Kidney tubule cell (primary cell): ENCODE data around the gene IVD.

ENCODE experiments used
- DNase-seq: peaks from one replicate; pipeline ENCODE4 v3.0.0-alpha.2; 2018; ENCODE audit warnings: low spot score

Gene IVD

DNA sequence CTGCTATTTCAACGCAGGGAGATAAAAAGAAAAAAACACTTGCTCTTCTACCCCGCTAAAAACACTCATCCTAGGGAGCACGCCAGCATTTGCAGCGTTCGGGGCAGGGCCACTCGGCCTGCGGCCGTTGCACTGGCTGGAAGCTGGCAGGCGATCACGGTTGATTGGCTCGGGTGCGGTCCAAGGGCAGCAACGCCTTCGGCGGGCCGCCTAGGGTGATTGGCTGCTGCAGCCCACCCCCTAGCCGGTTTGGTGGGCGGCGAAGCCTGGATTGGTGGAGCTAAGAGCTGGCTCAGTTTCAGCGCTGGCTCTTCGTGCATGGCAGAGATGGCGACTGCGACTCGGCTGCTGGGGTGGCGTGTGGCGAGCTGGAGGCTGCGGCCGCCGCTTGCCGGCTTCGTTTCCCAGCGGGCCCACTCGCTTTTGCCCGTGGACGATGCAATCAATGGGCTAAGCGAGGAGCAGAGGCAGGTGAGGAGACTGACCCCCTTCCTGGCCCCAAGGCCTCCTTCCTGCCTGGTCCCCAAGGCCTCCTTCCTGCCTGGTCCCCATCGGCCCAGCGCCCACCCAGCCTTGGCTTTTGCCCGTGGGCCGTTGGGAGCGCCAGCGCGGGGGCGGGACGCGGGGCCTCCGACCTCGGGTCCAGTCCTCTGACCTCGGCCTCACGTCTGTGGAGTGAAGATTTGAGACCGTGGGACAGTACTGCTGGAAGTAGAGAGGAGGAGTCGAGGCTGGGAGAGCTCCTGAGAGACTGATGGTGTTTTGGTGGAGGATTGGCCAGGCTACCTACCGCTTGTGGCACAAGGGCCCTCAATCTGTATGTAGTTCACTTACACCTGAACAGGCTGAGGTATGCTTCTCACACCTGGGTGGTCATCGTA lies at the start of gene IVD:
TSS of gene IVD (plus strand) at position 295 of the 881 bp plus-strand sequence. CDS start at position 328, 33 bp downstream.
- peak; percentile 95 for DNase-seq

GRCh38 chr15:40355976-40356585 lies 49.5 kb upstream of the IVD start:
- no peak for DNase-seq

GRCh38 chr15:40357246-40357645 lies 48.3 kb upstream of the IVD start:
- no peak for DNase-seq

GRCh38 chr15:40357723-40358470 lies 47.7 kb upstream of the IVD start, which contains the start of gene DISP2:
Gene DISP2, plus strand, starts transcription at chr15:40358219. Its CDS starts 103 bp downstream, at chr15:40358322.
- DNase-seq: peak; percentile 88

- DNase-seq: peak; percentile 21
Measured at GRCh38 chr15:40358471-40359353, 46.9 kb upstream of the IVD start.

DNA sequence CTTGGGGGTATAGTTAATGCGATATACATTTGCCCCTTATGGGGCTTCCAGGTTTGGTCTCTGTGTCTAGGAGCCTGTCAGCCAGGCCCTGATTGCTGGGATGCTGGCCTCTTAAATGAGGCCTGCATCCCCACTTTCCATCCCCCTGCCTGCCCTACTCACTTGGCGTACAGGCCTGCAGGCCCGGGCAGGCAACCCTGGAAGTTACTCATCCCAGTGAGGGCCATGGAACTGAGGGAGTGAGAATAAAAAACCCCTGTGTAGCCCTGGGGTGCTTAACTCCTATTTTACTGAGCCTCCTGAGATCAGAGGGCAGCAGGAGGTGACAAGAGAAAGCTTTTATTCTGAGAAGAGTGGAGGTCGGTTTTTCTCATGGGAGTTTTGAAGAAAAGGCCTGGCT lies 45.6 kb upstream of the IVD start:
- DNase-seq: no peak

DNA sequence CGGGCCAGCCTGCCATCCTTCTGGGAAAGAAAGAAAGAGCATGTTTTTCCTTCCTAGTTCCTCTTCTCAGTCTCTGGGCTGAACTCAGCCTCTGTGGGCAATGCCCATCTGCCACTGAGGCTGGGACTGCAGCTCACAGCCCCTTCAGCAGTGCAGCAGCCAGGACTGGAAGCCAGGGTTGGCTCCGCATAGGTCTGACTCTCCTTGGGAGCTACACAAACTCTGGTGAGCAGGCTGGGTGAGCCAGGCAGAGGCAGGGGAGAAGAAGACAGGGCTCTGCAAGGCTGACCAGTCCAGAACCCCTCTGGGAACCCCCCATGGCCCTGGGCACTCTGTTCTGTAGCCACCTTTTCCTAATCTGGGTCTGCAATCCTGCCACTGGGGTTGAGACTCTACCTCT lies 44.0 kb upstream of the IVD start:
- no peak for DNase-seq

GRCh38 chr15:40363611-40364010 lies 42.0 kb upstream of the IVD start:
- no peak for DNase-seq

DNA sequence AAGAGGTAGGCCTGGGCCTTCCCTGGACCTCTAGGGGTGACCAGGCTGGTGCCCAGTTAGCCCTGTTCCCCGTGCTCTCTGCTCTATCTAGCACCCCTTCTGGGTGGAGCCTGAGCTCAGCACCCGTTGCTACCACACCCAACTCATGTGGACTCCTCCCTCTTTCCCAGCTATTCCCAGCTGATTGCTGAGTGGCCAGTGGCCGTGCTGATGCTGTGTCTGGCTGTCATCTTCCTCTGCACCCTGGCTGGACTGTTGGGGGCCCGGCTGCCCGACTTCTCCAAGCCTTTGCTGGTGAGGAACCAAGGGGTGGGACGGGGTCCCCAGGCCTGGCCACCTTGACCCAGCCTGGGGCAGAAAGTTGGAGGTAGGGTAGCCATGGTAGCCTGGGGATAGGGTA lies 41.3 kb upstream of the IVD start:
- DNase-seq: no peak

GRCh38 chr15:40365016-40365415 lies 40.6 kb upstream of the IVD start:
- DNase-seq: no peak

- no peak for DNase-seq
Measured at GRCh38 chr15:40365624-40366456, 39.8 kb upstream of the IVD start.

GRCh38 chr15:40366457-40367370 lies 38.9 kb upstream of the IVD start:
- DNase-seq: no peak

- DNase-seq: no peak
Measured at GRCh38 chr15:40367371-40367685, 38.3 kb upstream of the IVD start.

- peak; percentile 95 for DNase-seq
Measured at GRCh38 chr15:40367686-40368611, 37.6 kb upstream of the IVD start.

- DNase-seq: no peak
Measured at GRCh38 chr15:40368719-40369473, 36.7 kb upstream of the IVD start.

- DNase-seq: no peak
Measured at GRCh38 chr15:40369474-40369869, 36.1 kb upstream of the IVD start.

- no peak for DNase-seq
Measured at GRCh38 chr15:40369971-40370370, 35.6 kb upstream of the IVD start.

DNA sequence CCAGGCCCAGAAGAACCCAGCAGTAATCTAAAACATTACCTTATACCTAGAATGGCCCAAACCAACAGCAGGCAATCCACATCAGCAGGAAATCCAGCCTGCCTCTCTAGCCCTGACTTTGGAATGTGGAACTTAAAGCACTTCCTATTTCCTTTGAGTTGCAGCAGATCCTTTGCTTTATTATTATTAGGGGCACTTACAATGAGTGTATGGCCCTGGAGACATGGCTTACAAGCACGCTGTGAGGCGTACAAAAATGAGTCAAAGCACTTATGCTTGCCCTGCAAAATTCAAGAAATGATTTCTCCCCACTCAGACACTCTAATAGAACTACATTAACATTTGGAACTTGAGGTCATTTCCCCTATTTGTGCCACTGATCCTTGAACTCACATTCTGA lies 32.6 kb upstream of the IVD start:
- no peak for DNase-seq
